CD4-positive, alpha-beta T cell treated with Interleukin-21 for 1 hour (primary cell): ENCODE data around the gene CHRNA9.
"Not testable (repeated sequence)": the region's sequence is repeated elsewhere in the genome, so short reads cannot be mapped to it uniquely, and the experiment has no call there.

Experiments used
- DNase-seq: peaks from one replicate; pipeline ENCODE4 v3.0.0-alpha.2; 2020

Gene CHRNA9

DNA sequence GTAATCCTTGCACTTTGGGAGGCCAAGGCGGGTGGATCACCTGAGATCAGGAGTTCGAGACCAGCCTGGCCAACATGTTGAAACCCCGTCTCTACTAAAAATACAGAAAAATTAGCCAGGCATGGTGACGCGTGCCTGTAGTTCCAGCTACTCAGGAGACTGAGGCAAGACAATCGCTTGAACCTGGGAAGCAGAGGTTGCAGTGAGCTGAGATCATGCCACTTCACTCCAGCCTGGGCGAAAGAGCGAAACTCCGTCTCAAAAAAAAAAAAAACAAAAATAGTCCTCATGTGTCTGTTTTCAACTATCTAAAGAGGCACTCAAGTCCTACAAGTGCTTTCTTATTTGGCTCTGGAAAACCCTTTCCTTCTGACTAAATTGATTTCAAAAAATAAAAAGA is 57.1 kb downstream of the CHRNA9 start:
- DNase-seq, result not testable (repeated sequence)

- DNase-seq, result no peak
Measured at GRCh38 chr4:40394236-40394635, 59.1 kb downstream of the CHRNA9 start.

- DNase-seq, result no peak
Measured at GRCh38 chr4:40395166-40395900, 60.2 kb downstream of the CHRNA9 start.

DNA sequence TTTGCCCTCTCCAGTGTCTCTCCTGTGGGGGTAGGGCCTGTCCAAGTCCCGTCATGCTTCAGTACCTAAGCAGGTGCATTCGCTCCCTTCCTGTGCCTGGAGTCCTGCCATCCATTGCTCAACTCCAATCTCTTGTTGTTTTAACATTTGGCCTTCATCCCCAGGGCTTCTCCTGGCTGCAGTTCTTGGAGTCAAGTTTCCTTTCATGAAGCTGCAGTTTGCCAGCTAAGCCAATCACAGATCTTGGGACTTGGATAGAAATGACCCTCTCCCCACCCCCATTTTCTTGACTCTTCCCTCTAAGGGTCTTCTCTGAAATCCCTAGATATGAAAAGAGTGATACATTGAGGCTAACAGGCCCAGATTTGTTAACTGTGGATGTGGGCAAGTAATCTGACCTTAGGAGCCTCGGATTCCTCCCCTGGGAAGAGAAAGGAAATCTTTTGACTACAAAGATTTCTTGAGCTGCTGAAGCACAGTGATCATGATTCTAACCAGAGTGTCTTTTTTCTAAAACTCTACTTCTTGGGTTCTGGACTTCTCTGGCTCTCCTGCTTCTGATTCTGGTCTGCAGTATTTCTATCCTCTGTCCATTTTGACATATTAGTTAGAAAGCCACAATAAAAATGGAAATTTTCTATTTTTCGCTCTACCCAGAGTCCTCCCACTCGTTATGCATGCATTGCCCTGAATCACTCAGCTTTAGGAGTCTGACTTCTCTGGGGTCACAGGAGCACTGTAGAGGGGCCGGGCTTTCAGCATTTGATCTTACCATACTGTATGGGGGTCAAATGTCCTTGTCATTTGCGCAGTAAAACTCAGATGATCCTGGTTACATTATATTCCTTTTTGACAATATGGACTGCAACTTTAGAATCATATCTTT is 61.0 kb downstream of the CHRNA9 start:
- DNase-seq, result no peak

GRCh38 chr4:40399578-40399977 is 64.4 kb downstream of the CHRNA9 start:
- no peak for DNase-seq

DNA sequence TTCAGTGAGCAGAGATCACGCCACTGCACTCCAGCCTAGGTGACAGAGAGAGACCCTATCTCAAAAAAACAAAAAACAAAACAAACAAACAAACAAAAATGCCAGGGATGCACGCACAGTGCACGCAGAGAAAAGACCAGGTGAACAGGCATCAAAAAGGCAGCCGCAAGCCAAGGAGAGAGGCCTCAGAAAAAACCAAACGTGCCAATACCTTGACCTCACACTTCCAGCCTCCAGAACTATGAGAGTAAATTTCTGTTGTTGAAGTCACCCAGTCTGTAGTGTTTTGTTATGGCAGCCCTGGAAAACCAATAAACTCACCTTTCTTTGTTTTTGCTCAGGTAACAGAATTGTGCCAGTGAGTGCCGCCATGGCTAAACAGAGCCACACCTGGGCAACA is 66.0 kb downstream of the CHRNA9 start:
- DNase-seq, result no peak

DNA sequence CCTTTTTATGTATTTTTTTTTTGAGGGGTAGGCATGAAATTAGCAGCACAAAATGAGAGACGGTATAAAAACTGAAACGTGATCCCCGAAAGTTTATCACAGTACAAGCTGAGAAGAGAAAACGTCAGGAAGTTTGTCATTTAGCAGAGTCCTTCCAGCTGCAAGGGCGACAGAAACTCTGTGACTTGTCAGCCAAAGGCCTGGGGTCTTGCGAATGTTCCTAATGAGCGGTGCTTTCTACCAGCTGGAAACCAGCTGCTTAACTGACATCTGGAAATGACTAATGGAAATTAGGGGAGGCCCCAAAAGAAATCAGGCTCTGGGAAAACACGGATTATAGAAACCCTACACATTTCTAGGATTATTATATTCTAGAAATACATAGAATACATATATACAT is 66.5 kb downstream of the CHRNA9 start:
- no peak for DNase-seq

DNA sequence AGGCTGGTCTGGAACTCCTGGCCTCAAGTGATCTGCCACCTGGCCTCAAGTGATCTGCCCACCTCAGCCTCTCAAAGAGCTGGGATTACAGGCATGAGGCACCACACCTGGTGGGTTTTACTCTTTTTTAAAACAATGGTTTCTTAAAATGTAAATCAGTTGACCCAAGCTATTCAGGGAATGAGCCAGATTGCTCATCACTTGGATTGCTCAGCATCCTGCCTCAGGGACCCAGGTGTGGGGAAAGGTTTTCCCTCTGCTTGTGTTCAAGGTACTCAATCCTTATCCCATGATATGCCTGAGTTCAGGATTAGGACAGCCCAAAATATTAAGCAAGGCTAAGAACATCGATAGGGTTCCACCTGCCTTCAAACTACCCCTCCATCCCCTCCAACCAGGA is 67.4 kb downstream of the CHRNA9 start:
- no peak for DNase-seq

DNA sequence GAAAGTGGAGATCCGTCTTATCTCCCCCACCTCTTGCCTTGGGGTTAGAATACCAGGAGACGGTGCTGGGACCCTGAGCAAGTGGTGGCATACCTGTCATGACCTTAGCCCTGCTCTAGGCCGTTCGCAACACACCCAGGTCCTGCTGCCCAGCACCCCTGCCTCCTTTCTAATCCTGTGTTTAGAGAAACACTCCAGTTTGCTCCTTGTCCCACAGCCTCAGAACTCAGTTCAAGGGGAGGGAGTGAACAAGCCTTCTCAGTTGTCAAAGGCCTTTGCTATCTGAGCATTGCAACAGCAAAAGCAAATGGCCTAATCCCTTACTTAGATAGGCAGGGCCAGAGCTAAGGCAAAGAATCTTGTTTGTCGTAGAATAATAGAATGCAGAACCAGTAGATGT is 67.9 kb downstream of the CHRNA9 start:
- no peak for DNase-seq
